ENCODE measurements around the gene VPS33B. TPM values are rescaled to one million over a fixed set of nuclear protein-coding genes. Genes with fewer than 3 reads are reported as not detected.
A peak's percentile ranks its signal among the peaks of the same experiment; 100 is the strongest.

The VPS33B gene
- total RNA-seq, 1 experiment from 2014 or later: 18.4 TPM

DNA sequence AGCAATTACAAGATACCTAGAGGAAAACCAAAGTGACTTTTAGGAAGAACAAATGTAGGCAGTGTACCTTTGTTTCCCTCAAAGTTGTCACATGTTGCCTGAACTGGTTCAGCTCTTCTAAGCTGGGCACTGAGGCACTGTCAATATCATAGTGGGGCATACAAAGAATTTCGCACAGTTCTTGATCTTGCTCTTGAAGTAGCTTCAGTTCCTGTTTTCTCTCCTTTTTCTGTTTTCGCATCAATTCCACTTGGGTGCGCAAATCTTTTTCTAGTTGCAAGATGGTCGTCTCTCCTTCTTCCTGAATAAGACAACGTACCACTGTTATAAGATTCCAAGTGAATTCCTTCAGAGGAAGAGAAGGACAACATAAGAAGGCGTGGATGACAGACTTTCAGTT lies 40.7 kb downstream of the VPS33B start:
- H3K36me3 Mint-ChIP-seq (ENCODE audit: insufficient read depth, unreplicated experiment): peaks cover 56% of the 10 kb centered on the region
- no peak for TF ChIP-seq CTCF (IDR thresholded peaks at IDR 0.05; ENCODE audit: unreplicated experiment)
- DNase-seq: no peak
- CTCF ChIA-PET: interaction anchor here (0.7 kb wide), 1 partner anchor 45 kb away, joined by 3 read pairs; no protein-coding TSS in a partner anchor
- H3K27ac Mint-ChIP-seq (ENCODE audit: unreplicated experiment): no peak overlapping the region
- no peaks in the 10 kb centered on the region for H3K9me3 Mint-ChIP-seq (ENCODE audit: low read depth, unreplicated experiment)
- no peak overlapping the region for H3K4me3 Mint-ChIP-seq (ENCODE audit: low read depth, unreplicated experiment)
- intact Hi-C loops (cut with micrococcal nuclease; ENCODE audit: unreplicated experiment): no loop called here
- no peaks in the 10 kb centered on the region for H3K4me1 Mint-ChIP-seq (ENCODE audit: low read depth, unreplicated experiment)
- H3K27me3 Mint-ChIP-seq (ENCODE audit: unreplicated experiment): no peaks in the 10 kb centered on the region
- no TSS peak for BruUV-seq (replicated peaks)

- DNase-seq: no peak
- no peaks in the 10 kb centered on the region for H3K4me1 Mint-ChIP-seq (ENCODE audit: low read depth, unreplicated experiment)
- intact Hi-C loops (cut with micrococcal nuclease; ENCODE audit: unreplicated experiment): no loop called here
- peaks cover 63% of the 10 kb centered on the region for H3K36me3 Mint-ChIP-seq (ENCODE audit: insufficient read depth, unreplicated experiment)
- no peak for TF ChIP-seq CTCF (IDR thresholded peaks at IDR 0.05; ENCODE audit: unreplicated experiment)
- H3K9me3 Mint-ChIP-seq (ENCODE audit: low read depth, unreplicated experiment): no peaks in the 10 kb centered on the region
- BruUV-seq (replicated peaks): no TSS peak
- CTCF ChIA-PET: no interaction called here
- H3K4me3 Mint-ChIP-seq (ENCODE audit: low read depth, unreplicated experiment): no peak overlapping the region
- no peaks in the 10 kb centered on the region for H3K27me3 Mint-ChIP-seq (ENCODE audit: unreplicated experiment)
- H3K27ac Mint-ChIP-seq (ENCODE audit: unreplicated experiment): peak overlapping the region; percentile 8
Observed at GRCh38 chr15:90979582-90979981, 42.8 kb downstream of the VPS33B start.

DNA sequence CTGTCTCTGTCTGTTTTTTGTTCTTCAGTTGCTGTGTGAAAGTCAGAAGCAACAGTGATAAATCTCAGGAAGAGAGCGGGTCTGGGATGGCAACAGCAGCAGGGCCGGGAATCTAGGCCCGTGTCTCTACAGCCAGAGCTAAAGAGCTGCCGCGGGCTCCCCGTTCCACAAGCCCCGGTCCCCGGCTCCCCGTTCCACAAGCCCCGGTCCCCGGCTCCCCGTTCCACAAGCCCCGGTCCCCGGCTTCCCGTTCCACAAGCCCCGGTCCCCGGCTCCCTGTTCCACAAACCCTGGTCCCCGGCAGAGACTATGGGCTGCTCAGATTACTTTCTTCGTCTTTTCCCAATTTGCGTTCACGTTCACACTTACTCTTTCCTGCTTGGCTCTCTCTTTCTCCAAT lies 48.2 kb downstream of the VPS33B start:
- Mint-ChIP-seq H3K27me3 (ENCODE audit: unreplicated experiment) (no peaks in the 10 kb centered on the region), H3K36me3 (ENCODE audit: insufficient read depth, unreplicated experiment) (peaks cover 74% of the 10 kb centered on the region), H3K4me1 (ENCODE audit: low read depth, unreplicated experiment) (no peaks in the 10 kb centered on the region), H3K9me3 (ENCODE audit: low read depth, unreplicated experiment) (no peaks in the 10 kb centered on the region), H3K27ac (ENCODE audit: unreplicated experiment) (no peak overlapping the region), H3K4me3 (ENCODE audit: low read depth, unreplicated experiment) (no peak overlapping the region)
- TF ChIP-seq CTCF (IDR thresholded peaks at IDR 0.05; ENCODE audit: unreplicated experiment): no peak
- BruUV-seq (replicated peaks): no TSS peak
- intact Hi-C loops (cut with micrococcal nuclease; ENCODE audit: unreplicated experiment): no loop called here
- CTCF ChIA-PET: no interaction called here
- DNase-seq: no peak

GRCh38 chr15:90972133-90972532 lies 50.3 kb downstream of the VPS33B start:
- no peak for TF ChIP-seq CTCF (IDR thresholded peaks at IDR 0.05; ENCODE audit: unreplicated experiment)
- DNase-seq: no peak
- Mint-ChIP-seq H3K27ac (ENCODE audit: unreplicated experiment) (no peak overlapping the region), H3K9me3 (ENCODE audit: low read depth, unreplicated experiment) (no peaks in the 10 kb centered on the region), H3K36me3 (ENCODE audit: insufficient read depth, unreplicated experiment) (peaks cover 56% of the 10 kb centered on the region), H3K4me1 (ENCODE audit: low read depth, unreplicated experiment) (no peaks in the 10 kb centered on the region), H3K4me3 (ENCODE audit: low read depth, unreplicated experiment) (no peak overlapping the region), H3K27me3 (ENCODE audit: unreplicated experiment) (no peaks in the 10 kb centered on the region)
- intact Hi-C loops (cut with micrococcal nuclease; ENCODE audit: unreplicated experiment): no loop called here
- CTCF ChIA-PET: interaction anchor here (0.7 to 1.2 kb wide), 3 partner anchors 37 to 450 kb away, joined by 3 to 6 read pairs (median 4); partner anchors contain the start of gene UNC45A
- no TSS peak for BruUV-seq (replicated peaks)

All from Calu3 (cell line).